Activated CD4-positive, alpha-beta T cell treated with anti-CD3 and anti-CD28 coated beads for 36 hours (primary cell): Measurements from ENCODE around the gene TNRC6B. TPM values are rescaled to one million over a fixed set of nuclear protein-coding genes. Genes with fewer than 3 reads are reported as not detected.
"Not testable (repeated sequence)": the region's sequence is repeated elsewhere in the genome, so short reads cannot be mapped to it uniquely, and the experiment has no call there.

Experiments used
- ATAC-seq: fragments of 200-7000 bp; cut with Tn5 transposase; one replicate; pipeline ENCODE4 v1.10.0; 2021; ENCODE audit warnings: mild to moderate bottlenecking, moderate library complexity
- CTCF ChIA-PET: fragments of 350-600 bp; sonication (Branson Sonifier 250); formaldehyde crosslinking; loops from one replicate; lab custom pipeline; 2021; ENCODE audit warnings: antibody characterized with exemption; lab: Charles Lee
- POLR2A ChIA-PET: fragments of 350-600 bp; sonication (Branson Sonifier 250); formaldehyde crosslinking; loops from one replicate; lab custom pipeline; 2021; ENCODE audit warnings: antibody characterized with exemption, inconsistent platforms; lab: Charles Lee
- DNase-seq: peaks from one replicate; pipeline ENCODE4 v3.0.0-alpha.2; 2020
- H3K27ac Mint-ChIP-seq: one replicate; pipeline ENCODE4 v1.8.0; 2021; ENCODE audit warnings: mixed read lengths
- H3K27me3 Mint-ChIP-seq: one replicate; pipeline ENCODE4 v1.8.0; 2021; ENCODE audit warnings: mixed read lengths
- H3K36me3 Mint-ChIP-seq: one replicate; pipeline ENCODE4 v1.8.0; 2021; ENCODE audit warnings: low read depth, mixed read lengths
- H3K4me1 Mint-ChIP-seq: one replicate; pipeline ENCODE4 v1.8.0; 2021; ENCODE audit warnings: mixed read lengths
- H3K4me3 Mint-ChIP-seq: one replicate; pipeline ENCODE4 v1.8.0; 2021; ENCODE audit warnings: mild to moderate bottlenecking, moderate library complexity, mixed read lengths
- H3K9me3 Mint-ChIP-seq: one replicate; pipeline ENCODE4 v1.8.0; 2021; ENCODE audit warnings: low read depth, mixed read lengths
- intact Hi-C, 2 experiments: fragments of 100-400 bp; cut with DNase I in 1 of 2; cut with micrococcal nuclease in 1 of 2; formaldehyde crosslinking; loops; one replicate each; pipeline versions ENCODE4 v1.14.2 to v1.15.1; 2022 to 2024; cut with DNase I, micrococcal nuclease
- total RNA-seq, 2 experiments: library from RNA; stranded (reverse); gene quantifications; one replicate each; pipeline ENCODE4 v1.2.3, GENCODE V29; 2021

TNRC6B gene
- total RNA-seq, 2 experiments from 2014 or later, result 37.3 to 40.3 TPM

DNA sequence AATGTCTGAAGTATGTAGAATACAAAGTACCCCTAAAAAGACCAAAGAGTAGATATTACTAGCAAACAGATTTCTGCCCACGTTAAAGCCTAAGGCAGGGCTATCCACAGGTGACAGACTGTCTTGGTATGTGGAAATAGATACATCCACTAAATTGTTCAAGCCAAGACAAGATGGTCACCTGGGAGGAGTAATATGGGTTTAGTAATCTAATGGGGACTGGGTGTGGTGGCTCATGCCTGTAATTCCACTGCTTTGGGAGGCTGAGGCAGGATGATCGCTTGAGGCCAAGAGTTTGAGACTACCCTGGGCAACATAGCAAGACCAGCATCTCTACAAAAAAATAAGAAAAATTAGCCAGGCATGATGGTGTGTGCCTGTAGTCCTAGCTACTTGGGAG, 200.2 kb downstream of the TNRC6B start:
- H3K4me1 Mint-ChIP-seq, result peaks cover 24% of the 10 kb centered on the region
- ChIA-PET POLR2A (no interaction called here), CTCF (no interaction called here)
- no peak for ATAC-seq
- no peak overlapping the region for H3K27ac Mint-ChIP-seq
- H3K27me3 Mint-ChIP-seq, result no peaks in the 10 kb centered on the region
- H3K4me3 Mint-ChIP-seq, result no peak overlapping the region
- intact Hi-C loops, result no loop called here
- no peaks in the 10 kb centered on the region for H3K9me3 Mint-ChIP-seq
- no peak for DNase-seq
- H3K36me3 Mint-ChIP-seq, result peaks cover 11% of the 10 kb centered on the region

GRCh38 chr22:40378448-40378847, 200.7 kb downstream of the TNRC6B start:
- H3K9me3 Mint-ChIP-seq, H3K27me3 Mint-ChIP-seq, DNase-seq, ATAC-seq, H3K36me3 Mint-ChIP-seq, intact Hi-C loops, H3K4me3 Mint-ChIP-seq, POLR2A ChIA-PET, H3K27ac Mint-ChIP-seq: not testable (repeated sequence)
- H3K4me1 Mint-ChIP-seq, result peaks cover 23% of the 10 kb centered on the region
- CTCF ChIA-PET, result interaction anchor here (0.7 to 1.1 kb wide), 2 partner anchors 9 to 125 kb away, joined by 3 read pairs; no protein-coding TSS in a partner anchor

GRCh38 chr22:40381461-40381860, 203.7 kb downstream of the TNRC6B start:
- H3K4me1 Mint-ChIP-seq, result peaks cover 44% of the 10 kb centered on the region
- POLR2A ChIA-PET, result no interaction called here
- DNase-seq (no peak), ATAC-seq (no peak)
- no peaks in the 10 kb centered on the region for H3K9me3 Mint-ChIP-seq
- no peak overlapping the region for H3K4me3 Mint-ChIP-seq
- H3K27ac Mint-ChIP-seq, result no peak overlapping the region
- intact Hi-C loops, result no loop called here
- H3K27me3 Mint-ChIP-seq, result no peaks in the 10 kb centered on the region
- peaks cover 4% of the 10 kb centered on the region for H3K36me3 Mint-ChIP-seq
- CTCF ChIA-PET, result interaction anchor here (1.2 kb wide), 1 partner anchor 55 kb away, joined by 3 read pairs; no protein-coding TSS in a partner anchor

DNA sequence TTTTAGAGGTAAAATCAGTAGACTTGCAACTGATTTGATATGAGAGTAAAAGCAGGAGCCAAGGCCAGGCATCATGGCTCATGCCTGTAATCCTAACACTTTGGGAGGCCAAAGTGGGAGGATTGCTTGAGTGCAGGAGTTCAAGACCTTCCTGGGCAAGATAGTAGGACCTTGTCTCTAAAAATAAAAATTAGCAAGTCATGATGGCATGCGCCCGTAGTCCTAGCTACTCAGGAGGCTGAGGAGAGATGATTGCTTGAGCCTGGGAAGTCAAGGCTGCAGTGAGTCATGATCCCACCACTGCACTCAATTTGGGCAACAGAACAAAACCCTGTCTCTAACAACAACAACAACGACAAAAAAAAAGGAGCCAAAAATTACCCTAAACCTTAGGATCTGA, 206.2 kb downstream of the TNRC6B start:
- no peak for ATAC-seq

GRCh38 chr22:40385036-40385782, 207.5 kb downstream of the TNRC6B start:
- DNase-seq (peak; percentile 62), ATAC-seq (peak; percentile 86)
- Mint-ChIP-seq H3K4me1 (peaks cover 58% of the 10 kb centered on the region), H3K9me3 (no peaks in the 10 kb centered on the region), H3K27ac (peak overlapping the region; percentile 89), H3K36me3 (peaks cover 10% of the 10 kb centered on the region), H3K4me3 (peak overlapping the region; percentile 68), H3K27me3 (no peaks in the 10 kb centered on the region)
- POLR2A ChIA-PET, result interaction anchor here (0.7 kb wide), 3 partner anchors 39 to 391 kb away, joined by 3 to 4 read pairs (median 3); no protein-coding TSS in a partner anchor
- CTCF ChIA-PET, result interaction anchor here (0.5 to 1.6 kb wide), 11 partner anchors 10 to 298 kb away, joined by 3 to 6 read pairs (median 4); partner anchors contain the start of gene SGSM3
- intact Hi-C loops, result loop anchor here in 1 of 2 experiments (2.0 kb wide), 1 partner anchor 14 kb away; the partner anchor contains the start of gene SGSM3

More for the DNA sequence above, 206.2 kb downstream of the TNRC6B start:
- no peaks in the 10 kb centered on the region for H3K9me3 Mint-ChIP-seq
- DNase-seq, result no peak
- H3K4me1 Mint-ChIP-seq, result peaks cover 61% of the 10 kb centered on the region
- intact Hi-C loops, result loop anchor here in 1 of 2 experiments (2.0 kb wide), 1 partner anchor 13 kb away; the partner anchor contains the start of gene SGSM3
- H3K4me3 Mint-ChIP-seq, result no peak overlapping the region
- peak overlapping the region; percentile 77 for H3K27ac Mint-ChIP-seq
- ChIA-PET CTCF (interaction anchor here (1.6 kb wide), 1 partner anchor 105 kb away, joined by 6 read pairs; no protein-coding TSS in a partner anchor), POLR2A (interaction anchor here (0.5 to 0.6 kb wide), 2 partner anchors 38 to 102 kb away, joined by 5 to 9 read pairs; no protein-coding TSS in a partner anchor)
- no peaks in the 10 kb centered on the region for H3K27me3 Mint-ChIP-seq
- peaks cover 9% of the 10 kb centered on the region for H3K36me3 Mint-ChIP-seq

Other genes starting within 250 kb of the TNRC6B start
- 1 to 10 TPM in 1 of 2 experiments, under 1 TPM in 1; 0.96 to 1.1 TPM for gene TMA7B, start 217.5 kb upstream of the TNRC6B start, total RNA-seq
- gene FAM83F, start 183.0 kb upstream of the TNRC6B start, total RNA-seq, result under 1 TPM; 0.49 to 0.91 TPM
- 100 to 1,000 TPM; 125 to 172 TPM for gene ADSL, start 168.6 kb downstream of the TNRC6B start, total RNA-seq
- 10 to 100 TPM; 52.7 to 53.4 TPM for gene SGSM3, start 192.7 kb downstream of the TNRC6B start, total RNA-seq